T follicular helper cell (primary cell): ENCODE results near the gene TSPAN13.
"Not testable (repeated sequence)": the region's sequence is repeated elsewhere in the genome, so short reads cannot be mapped to it uniquely, and the experiment has no call there.

Experiments used
- DNase-seq: peaks from one replicate; pipeline ENCODE4 v3.0.0-alpha.2; 2020; ENCODE audit warnings: low read depth

TSPAN13 gene

DNA sequence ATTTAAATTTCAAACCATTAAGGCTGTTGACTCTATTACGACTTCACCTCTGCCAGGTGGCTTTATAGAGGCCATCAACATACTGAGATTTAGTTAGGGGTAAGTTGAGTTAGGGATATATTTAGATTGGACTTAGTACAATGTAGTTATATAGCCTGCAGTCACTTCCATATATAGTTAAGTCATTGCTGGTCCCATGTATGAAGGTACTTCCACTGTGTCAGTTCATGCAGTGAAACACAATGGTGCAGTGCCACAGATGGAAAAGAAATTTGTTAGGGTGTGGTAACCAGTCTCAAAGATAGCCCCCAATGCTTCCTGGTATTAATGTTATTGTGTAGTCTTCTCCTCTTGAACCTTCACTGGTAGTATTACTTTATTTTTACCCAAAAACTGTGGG is 12.6 kb upstream of the TSPAN13 start:
- no peak for DNase-seq

DNA sequence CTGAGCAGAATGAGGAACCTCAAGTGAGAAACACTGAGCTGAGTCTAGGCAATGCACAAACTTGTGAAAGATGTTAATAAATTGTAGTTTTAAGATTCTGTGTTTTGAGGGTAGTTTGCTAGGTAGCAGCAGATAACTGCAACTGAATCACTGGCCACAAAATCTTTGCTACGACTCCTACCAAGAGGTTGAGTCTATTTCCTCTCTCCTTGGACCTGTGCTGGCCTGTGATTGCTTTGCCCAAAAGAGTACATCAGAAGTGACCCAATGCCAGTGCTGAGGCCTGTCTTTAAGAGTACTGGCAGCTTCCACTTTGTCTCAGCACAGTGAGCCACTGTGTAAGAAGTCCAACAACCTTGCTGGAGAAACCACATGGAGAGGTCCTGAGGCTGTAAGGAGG is 11.9 kb upstream of the TSPAN13 start:
- DNase-seq, result no peak

DNA sequence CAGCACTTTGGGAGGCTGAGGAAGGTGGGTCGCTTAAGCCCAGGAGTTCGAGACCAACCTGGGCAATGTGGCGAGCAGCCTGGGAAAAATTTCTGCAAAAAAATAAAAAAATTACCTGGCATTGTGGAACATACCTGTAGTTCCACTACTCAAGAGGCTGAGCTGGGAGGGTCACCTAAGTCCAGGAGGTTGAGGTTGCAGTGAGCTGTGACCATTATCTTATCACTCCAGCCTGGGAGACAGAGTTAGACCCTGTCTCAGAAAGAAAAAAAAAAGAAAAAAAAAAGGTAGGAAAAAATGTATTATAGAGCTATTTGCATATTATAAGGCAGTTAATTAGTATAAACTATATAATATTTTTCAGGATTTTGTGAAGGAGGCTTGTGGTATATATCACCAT is 11.0 kb upstream of the TSPAN13 start:
- DNase-seq, result no peak

DNA sequence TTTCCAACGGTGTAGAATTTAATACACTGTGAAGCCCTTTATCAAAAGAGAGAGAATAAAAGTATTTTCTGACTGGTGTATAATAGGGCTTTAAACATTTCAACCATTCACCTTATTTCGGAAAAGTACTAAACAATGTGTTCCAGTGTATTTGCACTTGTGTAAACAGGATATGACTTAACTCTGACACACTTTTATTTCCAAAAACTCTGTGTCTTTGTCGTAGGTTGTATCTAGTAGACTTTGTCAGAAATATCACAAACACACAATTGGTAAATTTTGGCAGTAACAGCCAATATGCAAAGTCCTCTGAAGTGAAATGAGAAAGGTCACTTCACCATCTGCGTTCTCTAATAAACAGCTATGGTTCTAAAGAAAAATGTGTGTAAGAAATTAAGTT is 10.3 kb upstream of the TSPAN13 start:
- no peak for DNase-seq

DNA sequence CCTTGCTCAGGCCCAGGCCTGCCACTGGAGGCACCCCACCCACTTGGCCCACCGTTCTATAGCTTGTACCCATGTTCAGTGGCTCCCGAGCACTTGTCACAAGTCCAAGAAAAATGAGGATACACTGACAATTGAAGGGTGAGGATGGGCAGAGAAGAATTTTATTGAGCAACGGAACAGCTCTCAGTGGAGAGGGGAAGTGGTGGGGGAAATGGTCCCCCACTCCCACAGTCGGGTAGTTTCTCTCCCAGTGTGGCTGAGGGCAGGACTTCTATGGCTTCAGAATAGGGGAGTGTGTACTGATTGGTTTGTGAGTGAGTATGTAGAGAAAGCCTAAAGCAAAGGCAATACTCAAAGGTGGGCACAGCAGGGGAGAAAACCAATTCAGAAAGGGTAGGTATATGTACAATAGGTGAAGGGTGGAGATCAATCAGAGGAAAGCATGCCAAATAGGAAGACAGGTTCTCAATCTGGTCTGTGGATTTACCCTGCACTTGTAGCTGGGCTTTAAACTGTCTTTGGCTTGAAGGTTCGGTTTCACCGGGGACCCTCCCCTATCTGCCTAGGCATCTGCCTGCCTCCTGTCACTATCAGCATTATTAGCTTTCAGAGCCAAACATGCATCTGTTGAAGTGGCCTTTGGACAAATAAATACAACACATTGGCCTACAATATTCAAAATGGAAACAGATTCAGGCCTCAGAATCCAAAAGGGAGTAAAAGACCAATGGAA is 8.9 kb upstream of the TSPAN13 start:
- no peak for DNase-seq

DNA sequence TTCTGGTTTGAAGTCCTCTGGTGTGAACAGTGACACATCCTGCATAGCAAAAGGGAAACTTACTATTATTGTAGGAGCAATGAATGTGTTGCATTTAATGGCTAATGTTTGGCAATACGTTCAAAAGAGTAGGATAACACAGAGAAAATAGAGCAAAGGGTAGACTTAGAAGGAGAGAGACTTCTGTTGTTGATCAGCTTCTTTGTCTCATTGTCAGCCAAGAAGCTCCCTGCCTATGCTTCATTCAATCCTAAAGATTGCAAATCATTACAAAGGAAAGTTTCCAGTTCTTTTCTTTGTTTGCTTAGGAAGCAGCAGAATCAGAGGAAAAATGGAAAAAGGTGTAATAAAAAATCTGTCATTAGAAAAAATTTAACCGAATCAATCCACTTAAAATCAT is 7.9 kb upstream of the TSPAN13 start:
- no peak for DNase-seq

DNA sequence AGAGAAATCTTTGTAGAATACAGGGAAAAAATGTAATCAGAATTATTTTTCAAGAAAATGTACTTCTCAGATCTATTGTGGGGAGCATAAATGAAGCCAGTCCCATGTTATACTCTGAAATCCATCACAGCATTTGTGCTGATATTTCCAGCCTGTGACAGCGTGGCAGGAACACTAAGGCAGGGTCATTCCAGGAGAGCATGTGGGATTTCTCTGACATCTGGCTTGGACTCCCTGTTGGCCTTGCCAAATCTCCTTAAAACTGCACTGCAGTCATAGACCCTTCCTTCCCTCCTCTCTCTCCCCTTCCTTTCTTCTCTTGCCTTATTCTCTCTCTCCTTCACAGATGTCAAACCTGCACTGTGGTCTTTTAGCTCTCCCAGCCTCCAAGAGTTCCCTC is 6.5 kb upstream of the TSPAN13 start:
- no peak for DNase-seq

DNA sequence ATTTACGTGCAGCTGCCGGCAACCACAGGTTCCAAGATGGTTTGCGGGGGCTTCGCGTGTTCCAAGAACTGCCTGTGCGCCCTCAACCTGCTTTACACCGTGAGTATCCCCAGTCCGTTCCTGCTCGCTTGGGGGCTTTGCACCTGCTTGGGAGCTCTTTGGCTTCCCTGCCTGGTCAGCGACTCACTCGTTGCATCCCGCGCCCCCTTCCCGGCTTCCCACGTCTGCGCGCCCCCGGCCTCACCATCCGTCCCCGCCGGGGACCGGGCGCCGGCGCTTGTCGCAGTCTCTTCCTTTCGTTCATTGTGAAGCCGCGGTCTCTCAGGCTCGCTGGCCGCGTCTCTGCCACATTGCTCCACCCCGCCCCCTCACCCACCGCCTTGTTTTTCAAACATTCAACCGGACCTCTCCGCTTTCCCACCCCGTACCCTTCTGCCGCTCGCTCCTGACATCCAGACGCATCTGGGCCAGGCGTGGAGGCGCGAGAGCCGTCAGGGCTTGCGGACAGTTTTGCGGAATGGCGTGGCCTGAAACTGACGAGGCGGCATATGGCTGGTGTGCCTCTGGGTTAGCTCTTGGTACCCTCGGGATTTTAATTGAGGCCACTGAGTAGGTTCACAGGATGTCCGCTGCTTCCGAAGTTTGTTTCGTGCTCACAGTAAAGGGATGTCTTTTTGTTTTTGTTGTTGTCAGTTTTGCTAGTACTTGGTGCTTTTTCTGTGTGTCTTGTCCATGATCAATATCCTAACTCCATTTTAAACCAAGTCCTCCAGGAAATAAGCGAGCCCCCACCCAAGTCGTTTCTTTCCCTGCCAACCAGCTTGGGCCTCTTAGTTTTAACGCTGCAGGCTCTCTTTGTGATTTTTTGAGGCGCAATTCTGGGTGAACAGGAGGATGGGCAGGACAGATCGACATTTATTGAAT is 639 bp downstream of the TSPAN13 start:
- DNase-seq, result no peak

DNA sequence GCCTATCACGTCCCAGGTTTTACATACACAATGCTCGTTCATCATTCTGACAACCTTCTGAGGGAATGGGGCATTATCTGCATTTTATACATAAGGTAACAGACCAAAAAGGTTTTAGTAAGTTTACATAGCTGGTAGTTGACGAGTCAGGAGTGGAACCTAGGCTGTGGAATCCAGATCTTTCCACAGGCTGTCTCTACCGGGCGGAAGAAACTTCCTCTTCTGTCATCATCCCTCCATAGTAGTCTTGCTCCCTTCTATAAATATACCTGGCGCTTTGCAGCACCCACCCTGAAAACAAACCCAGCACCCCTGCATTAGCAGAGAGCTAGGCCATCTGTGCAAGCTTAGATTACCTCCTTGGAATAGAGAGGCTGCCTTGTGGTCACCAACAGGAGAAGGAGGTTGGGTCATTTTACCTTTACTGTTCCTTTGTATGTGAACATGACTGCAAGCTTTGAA is 1.3 kb downstream of the TSPAN13 start:
- no peak for DNase-seq

DNA sequence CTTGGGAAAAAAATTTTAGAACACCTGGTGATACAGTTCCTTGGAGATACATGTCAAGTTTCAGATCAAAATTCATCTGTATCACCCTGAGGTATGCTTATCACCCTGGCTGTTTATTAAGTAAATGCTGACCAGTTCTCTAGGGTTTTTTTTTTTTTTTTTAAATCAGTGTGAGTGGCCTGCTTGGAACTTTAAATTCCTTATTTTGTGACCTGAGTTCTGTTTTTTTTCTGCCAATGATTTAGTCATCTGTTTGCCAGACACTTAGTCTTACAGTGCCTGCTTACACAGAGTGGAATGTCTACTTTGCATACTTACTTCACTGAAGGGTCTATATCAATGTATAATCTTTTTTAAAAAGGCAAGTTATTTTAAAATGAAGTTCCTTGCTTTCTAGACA is 1.8 kb downstream of the TSPAN13 start:
- DNase-seq, result no peak

DNA sequence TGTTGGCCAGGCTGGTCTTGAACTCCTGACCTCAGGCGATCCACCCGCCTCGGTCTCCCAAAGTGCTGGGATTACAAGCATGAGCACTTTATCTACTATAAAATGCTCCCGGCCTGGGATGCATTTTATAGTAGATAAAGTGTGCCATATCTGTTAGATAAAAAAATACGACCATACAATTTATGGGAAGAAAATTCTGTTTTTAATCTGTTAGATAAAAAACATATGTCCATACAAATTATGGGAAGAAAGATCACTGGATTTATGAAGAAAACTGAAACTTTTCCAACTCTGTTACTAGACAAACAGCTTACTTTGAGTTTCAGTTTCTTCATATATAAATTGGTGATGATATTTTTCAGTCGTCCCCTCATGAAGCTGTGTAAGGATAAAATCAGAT is 4.5 kb downstream of the TSPAN13 start:
- DNase-seq, result no peak

DNA sequence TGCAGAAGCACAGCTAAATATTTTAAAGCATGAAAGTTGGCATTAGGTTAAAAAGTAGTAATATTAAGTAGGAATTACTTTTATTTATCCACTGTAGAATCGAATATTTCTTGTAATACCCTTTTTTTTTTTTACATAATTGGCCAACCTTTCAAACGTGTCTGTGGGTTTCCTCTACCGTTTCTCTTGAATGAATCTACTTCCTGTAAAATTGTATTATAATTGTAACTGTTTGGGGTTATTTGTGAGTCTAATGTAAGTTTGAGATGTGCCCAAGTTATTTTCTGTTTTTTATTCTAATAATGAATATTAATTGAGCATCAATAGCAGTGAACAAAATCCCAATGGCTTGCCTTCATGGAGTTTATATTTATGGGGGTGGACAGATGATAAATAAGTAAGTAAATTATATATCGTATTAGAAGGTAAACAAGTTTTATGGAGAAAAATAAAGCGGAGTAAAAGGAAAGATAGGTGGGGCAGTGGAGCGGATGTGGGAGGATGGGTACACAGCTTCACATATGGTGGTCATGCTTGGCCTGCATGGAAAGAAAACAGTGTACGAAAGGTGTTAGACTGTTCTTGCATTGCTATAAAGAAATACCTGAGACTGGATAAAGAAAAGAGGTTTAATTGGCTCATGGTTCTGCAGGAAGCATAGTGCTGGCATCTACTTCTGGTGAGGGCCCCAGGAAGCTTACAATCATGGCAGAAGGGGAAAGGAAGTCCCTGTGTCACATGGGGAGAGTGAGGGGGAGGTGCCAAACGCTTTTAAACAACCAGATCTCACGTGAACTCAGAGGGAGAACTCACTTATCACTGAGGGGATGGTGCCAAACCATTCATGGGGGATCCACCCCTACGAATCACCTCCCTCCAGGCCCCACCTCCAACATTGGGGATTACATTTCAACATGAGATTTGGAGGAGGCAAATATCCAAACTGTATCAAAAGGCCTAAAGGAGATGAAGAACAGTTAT is 5.4 kb downstream of the TSPAN13 start:
- no peak for DNase-seq

DNA sequence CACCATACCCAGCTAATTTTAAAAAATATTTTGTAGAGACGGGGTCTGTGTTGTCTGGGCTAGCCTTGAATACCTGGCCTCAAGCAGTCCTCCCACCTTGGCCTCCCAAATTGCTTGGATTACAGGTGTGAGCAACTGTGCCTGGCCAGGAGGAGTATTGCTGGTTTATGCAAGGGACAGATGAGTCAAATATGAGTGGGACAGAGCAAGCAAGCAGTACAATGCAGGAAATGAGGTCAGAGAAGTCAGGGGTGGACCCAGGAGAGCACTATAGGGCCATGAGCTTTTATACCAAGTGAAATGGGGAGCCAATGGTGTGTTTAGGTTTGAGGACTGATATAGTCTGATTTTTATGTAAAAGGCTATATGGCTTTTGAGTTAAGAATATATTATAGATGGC is 6.3 kb downstream of the TSPAN13 start:
- DNase-seq, result no peak

DNA sequence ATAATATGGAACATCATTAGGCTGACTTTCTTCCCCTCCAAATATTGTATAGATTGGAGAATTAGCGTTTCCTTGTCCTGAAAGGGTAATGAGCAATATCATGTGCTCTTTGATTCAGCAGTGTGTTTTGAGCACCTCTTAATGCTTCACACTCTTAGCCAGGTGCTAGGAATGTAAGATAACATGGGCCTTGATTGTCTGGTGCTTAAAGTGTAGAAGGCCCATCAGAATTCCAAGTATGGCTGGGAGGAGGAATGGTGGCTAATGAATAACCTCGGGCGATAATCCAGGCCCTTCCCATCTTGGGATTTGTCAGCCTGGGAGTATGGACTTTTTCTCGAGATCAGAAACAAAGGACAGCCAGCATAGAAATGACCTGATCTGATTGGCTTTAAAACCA is 8.6 kb downstream of the TSPAN13 start:
- DNase-seq, result no peak

DNA sequence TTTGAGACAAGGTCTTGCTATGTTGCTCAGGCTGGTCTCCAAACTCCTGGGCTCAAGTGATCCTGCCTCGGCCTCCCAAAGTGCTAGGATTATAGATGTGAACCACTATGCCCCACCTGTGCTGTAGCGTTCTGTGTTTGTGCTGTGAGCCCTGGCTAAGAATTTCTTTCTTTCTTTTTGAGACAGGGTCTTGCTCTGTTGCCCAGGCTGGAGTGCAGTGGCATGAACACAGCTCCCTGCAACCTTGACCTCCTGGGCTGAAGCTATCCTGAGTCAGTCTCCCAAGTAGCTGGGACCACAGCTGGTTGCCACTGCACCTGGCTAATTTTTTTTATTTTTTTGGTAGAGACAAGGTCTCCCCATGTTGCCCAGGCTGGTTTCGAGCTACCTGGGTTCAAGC is 11.4 kb downstream of the TSPAN13 start:
- DNase-seq, result no peak

DNA sequence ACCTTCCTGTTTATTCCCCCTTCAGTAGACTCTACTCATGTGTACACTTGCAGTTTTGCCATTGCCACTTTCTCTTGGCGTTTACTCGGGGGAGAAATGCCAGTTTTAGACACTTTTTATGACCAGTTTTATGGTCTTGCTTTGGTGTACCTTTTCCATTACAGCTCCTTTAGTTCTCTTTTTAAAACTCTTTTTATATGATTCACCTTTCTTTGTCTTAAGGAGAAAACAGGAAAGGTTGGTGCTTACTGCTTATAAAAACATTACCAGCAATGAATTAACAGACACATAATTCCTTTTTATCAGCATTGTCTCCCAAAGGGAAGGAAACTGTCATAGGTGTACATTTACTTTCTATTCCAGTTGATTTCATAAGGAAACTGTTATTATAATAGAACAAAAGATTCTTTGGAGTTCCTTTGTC is 11.9 kb downstream of the TSPAN13 start:
- DNase-seq, result no peak

DNA sequence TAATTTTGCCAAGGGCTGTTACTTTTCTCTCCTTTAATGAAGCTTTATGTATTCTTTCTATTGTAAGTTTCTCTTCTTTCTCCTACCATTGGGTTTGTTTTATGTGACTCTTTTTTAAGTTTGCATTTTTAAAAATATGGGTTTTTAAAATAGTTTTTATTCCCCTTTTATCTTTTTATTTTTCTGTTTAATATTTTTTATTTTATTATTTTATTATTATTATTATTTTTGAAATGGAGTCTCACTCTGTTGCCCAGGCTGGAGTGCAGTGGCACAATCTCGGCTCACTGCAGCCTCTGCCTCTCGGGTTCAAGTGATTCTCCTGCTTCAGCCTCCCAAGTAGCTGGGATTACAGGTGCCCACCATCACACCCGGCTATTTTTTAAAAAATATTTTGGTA is 16.4 kb downstream of the TSPAN13 start:
- not testable (repeated sequence) for DNase-seq

DNA sequence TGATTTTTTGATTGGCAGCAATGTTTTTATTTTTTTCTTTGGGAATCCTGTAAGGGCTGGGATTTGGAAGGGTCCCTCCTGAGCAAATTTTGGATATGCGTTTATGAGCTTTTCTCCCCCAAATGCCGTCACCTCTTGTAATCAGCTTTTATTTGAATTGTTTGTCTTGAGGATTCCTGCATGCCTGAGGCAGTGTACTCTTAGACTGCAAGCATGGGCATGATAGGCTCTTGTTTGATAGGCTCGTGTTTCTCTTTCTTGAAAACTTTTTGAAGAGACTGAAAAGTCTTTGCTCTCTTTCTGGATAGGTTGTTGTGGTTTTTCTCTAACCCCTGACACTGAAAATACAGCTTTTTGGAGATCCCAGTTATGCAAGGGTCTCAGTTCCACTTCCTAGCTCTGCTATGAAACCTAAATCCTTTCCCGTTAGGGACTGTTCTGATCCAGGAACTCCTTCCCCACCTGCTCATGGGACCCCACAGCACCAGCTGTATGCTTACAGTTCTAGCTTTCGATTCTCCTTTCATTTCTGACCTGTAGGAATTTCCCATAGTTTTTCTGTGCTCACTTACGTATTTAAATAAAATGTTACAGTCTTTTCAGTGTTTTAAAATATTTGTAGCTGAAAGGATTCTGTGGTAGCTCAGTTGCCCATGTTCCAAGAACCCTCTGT is 17.2 kb downstream of the TSPAN13 start:
- no peak for DNase-seq

DNA sequence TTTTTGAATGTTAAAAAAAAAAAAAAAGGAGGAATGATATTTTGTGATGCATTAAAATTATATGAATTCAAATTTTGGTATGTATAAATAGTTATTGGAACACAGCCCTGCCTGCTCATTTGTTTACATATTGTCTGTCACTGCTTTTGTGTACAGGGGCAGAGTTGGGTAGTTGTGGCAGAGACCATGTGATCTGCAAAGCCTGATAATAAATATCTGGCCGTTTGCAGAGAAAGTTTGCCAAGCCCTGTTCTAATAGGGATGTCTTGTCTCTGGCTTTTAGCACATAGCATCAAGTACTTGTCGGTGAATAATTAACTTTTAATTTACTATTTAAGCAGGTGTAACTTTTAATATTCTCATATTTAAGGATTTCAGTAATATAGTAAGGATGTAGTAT is 19.8 kb downstream of the TSPAN13 start:
- DNase-seq, result no peak

DNA sequence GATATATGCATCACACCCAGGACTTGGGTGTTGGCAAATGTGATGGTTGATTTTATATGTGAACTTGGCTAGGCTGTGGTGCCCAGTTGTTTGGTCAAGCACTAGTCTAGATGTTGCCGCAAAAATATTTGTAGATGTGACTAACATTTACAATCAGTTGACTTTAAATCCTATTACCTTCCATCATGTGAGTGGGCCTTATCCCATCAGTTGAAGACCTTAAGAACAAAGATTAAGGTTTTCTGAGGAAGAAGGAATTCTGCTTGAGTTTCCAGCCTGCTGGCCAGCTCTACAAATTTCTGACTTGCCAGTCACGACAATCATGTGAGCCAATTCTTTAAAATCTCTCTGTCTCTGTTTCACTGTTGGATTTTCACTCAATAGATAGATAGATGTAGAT is 20.3 kb downstream of the TSPAN13 start:
- DNase-seq, result no peak

DNA sequence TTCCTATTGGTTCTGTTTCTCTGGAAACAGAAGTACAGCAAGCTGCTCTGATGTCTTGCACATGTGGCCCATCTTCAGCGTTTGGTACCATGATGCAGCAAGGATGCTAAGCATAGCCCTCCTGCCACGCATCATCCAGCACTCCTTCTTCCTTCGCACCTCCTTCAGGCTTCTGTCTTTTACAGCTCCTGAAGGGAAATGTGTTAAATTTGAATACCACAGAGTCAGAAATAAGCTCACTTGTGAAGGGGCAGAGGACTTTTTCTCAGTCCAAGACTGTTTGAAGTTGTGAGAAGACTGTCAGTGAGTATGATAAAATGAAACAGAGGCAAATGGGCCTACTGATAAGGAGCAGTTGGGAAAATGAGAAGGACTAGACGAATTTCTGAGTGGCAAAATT is 20.7 kb downstream of the TSPAN13 start:
- DNase-seq, result no peak

DNA sequence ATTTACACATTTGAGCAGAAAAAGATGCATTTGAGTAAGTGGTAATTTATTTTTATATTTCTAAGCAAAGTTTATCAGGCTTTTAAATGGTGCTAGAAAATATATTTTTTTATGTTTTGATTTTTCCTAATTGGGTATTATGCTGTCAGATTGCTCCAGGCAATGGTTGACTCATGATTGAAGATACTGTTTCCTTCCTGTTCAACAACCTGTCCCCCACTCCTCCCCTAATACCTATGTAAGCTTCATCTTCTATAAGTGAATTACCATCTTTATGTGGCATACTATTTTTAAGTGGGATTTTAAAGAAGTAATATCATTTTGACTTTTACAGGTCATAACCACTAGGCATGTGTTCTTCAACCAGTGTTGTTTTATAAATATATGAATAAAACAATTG is 21.4 kb downstream of the TSPAN13 start:
- DNase-seq, result no peak
